ENCODE results near the gene ITGA3.

DNA sequence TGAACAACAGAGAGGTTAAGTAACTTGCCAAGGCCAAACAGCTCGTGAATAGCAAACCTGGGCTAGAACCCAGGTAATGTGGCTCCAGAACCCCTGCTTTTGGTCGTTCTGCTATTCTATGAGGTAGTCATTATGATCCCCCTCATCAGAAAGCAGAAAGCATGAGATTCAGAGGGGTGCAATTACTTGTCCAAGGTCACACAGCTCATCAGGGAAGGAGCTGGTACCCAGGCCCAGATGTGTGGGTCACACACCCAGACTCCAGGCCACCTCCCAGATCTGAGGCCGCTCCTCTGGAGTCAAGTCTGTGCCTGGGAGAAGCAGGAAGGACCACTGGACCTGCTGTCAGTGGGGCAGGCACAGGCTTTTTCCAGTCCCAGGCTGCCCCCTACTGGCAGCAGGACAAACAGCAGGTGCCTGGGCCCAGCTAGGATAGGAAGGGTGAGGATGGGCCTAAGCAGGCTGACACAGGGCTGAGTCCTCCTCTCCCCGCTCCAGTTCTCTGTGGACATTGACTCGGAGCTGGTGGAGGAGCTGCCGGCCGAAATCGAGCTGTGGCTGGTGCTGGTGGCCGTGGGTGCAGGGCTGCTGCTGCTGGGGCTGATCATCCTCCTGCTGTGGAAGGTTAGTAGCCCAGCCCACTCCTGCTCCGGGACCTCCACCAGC, 31.5 kb downstream of the ITGA3 start:
- TF ChIP-seq, protein P1, sequence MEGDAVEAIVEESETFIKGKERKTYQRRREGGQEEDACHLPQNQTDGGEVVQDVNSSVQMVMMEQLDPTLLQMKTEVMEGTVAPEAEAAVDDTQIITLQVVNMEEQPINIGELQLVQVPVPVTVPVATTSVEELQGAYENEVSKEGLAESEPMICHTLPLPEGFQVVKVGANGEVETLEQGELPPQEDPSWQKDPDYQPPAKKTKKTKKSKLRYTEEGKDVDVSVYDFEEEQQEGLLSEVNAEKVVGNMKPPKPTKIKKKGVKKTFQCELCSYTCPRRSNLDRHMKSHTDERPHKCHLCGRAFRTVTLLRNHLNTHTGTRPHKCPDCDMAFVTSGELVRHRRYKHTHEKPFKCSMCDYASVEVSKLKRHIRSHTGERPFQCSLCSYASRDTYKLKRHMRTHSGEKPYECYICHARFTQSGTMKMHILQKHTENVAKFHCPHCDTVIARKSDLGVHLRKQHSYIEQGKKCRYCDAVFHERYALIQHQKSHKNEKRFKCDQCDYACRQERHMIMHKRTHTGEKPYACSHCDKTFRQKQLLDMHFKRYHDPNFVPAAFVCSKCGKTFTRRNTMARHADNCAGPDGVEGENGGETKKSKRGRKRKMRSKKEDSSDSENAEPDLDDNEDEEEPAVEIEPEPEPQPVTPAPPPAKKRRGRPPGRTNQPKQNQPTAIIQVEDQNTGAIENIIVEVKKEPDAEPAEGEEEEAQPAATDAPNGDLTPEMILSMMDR (IDR thresholded peaks at IDR 0.05): peak; percentile 93 to 98 (median 95)
- no peak for TF ChIP-seq POLR2A (IDR thresholded peaks at IDR 0.05)

All from upper lobe of left lung (tissue), 4 donors.